GM12865 (cell line): Measurements from ENCODE around the gene SULT1C4.

Experiments
- DNase-seq: peaks from one replicate; pipeline ENCODE4 v3.0.0; 2010; ENCODE audit warnings: low read depth
- H3K4me3 ChIP-seq: 2 replicates; pipeline ENCODE4 v1.5.1; 2011; ENCODE audit warnings: mild to moderate bottlenecking, low read depth, low read length, control low read depth
- CTCF ChIP-seq: IDR thresholded peaks from 2 replicates; pipeline ENCODE4 v1.5.1; 2011; ENCODE audit warnings: low read length, control low read depth, low read depth, inconsistent platforms; ENCODE audit not compliant: insufficient read depth; ENCODE audit errors: missing control alignments

Gene SULT1C4

GRCh38 chr2:108412995-108413710 is 35.4 kb downstream of the SULT1C4 start:
- H3K4me3 ChIP-seq: no peak overlapping the region
- DNase-seq: no peak
- TF ChIP-seq CTCF: no peak

GRCh38 chr2:108413711-108414095 is 35.9 kb downstream of the SULT1C4 start:
- no peak for DNase-seq
- no peak overlapping the region for H3K4me3 ChIP-seq
- no peak for TF ChIP-seq CTCF

GRCh38 chr2:108414256-108414876 is 36.6 kb downstream of the SULT1C4 start:
- no peak for DNase-seq
- TF ChIP-seq CTCF: no peak
- H3K4me3 ChIP-seq: no peak overlapping the region

GRCh38 chr2:108414945-108415344 is 37.2 kb downstream of the SULT1C4 start:
- H3K4me3 ChIP-seq: no peak overlapping the region
- TF ChIP-seq CTCF: no peak
- no peak for DNase-seq

GRCh38 chr2:108417254-108417653 is 39.5 kb downstream of the SULT1C4 start:
- no peak overlapping the region for H3K4me3 ChIP-seq
- TF ChIP-seq CTCF: peak; percentile 16
- peak; percentile 12 for DNase-seq

- H3K4me3 ChIP-seq: no peak overlapping the region
- no peak for TF ChIP-seq CTCF
- DNase-seq: no peak
Observed at GRCh38 chr2:108418416-108418815, 40.7 kb downstream of the SULT1C4 start.
